Endothelial cell of umbilical vein (primary cell): ENCODE results near the gene COA7. TPM values are rescaled to one million over a fixed set of nuclear protein-coding genes. Genes with fewer than 3 reads are reported as not detected.

Experiments
- BruUV-seq: library from RNA; stranded (reverse); fragments of 400-500 nt; replicated peaks from 2 replicates; lab custom pipeline; 2021; lab: Mats Ljungman, UMichigan
- CTCF ChIA-PET: fragments of 300-600, 350-600 bp; sonication (Branson Sonifier 250); formaldehyde crosslinking; loops from one replicate; lab custom pipeline; 2021; ENCODE audit warnings: antibody characterized with exemption, inconsistent platforms; lab: Charles Lee
- POLR2A ChIA-PET: fragments of 300-600, 350-600 bp; sonication (Branson Sonifier 250); formaldehyde crosslinking; loops from one replicate; lab custom pipeline; 2021; ENCODE audit warnings: antibody characterized with exemption, inconsistent platforms; lab: Charles Lee
- DNase-seq: peaks from one replicate; pipeline ENCODE4 v3.0.0-alpha.2; 2011; ENCODE audit warnings: low read depth, low spot score
- FAIRE-seq: peaks from 2 replicates; lab custom pipeline; 2011; peaks lifted over from hg19 to GRCh38; lab: Jason Lieb, UNC
- H2AFZ ChIP-seq: 2 replicates; pipeline ENCODE4 v1.6.0; 2012; ENCODE audit warnings: low read depth, low read length, control low read depth, inconsistent platforms
- H3K27ac ChIP-seq: 2 replicates; pipeline ENCODE4 v1.5.1; 2011; ENCODE audit warnings: low read depth, mild to moderate bottlenecking, control low read depth, low read length, moderate library complexity; ENCODE audit not compliant: insufficient read depth
- H3K27me3 ChIP-seq, 2 experiments: 2 replicates each; pipeline versions ENCODE4 v1.6.0 to v1.6.1; 2011; ENCODE audit warnings: low read length in 2 of 2, mixed read lengths in 1 of 2; ENCODE audit not compliant: control insufficient read depth in 2 of 2, insufficient read depth in 2 of 2
- H3K36me3 ChIP-seq, 2 experiments: 2 replicates in 1 of 2; 3 replicates in 1 of 2; pipeline ENCODE4 v1.5.1; 2011; ENCODE audit warnings: low read length in 2 of 2, mild to moderate bottlenecking in 1 of 2, moderate library complexity in 1 of 2; ENCODE audit not compliant: control insufficient read depth in 2 of 2, insufficient read depth in 2 of 2; ENCODE audit errors: extremely low read depth in 1 of 2
- H3K4me1 ChIP-seq: 3 replicates; pipeline ENCODE4 v1.5.1; 2011; ENCODE audit warnings: mild to moderate bottlenecking, low read length; ENCODE audit not compliant: control insufficient read depth, insufficient read depth; ENCODE audit errors: extremely low read depth
- H3K4me2 ChIP-seq: 2 replicates; pipeline ENCODE4 v1.6.1; 2011; ENCODE audit warnings: low read length, control low read depth, mixed read lengths; ENCODE audit not compliant: insufficient read depth
- H3K4me3 ChIP-seq, 3 experiments: fragments of 200-600 bp in 1 of 3; sonication (generic), shearing (Covaris generic) in 1 of 3; replicated peaks in 1 of 3; 2 replicates each; pipeline ENCODE4 v1.5.1; 2011 to 2016; ENCODE audit warnings: control low read depth in 3 of 3, low read length in 3 of 3, mild to moderate bottlenecking in 2 of 3, inconsistent platforms in 1 of 3, low read depth in 1 of 3, moderate library complexity in 1 of 3; ENCODE audit not compliant: insufficient read depth in 1 of 3
- H3K79me2 ChIP-seq: 2 replicates; pipeline ENCODE4 v1.6.0; 2012; ENCODE audit warnings: low read length, inconsistent platforms; ENCODE audit not compliant: control insufficient read depth, insufficient read depth
- H3K9ac ChIP-seq: replicated peaks from 2 replicates; pipeline ENCODE3; 2011; ENCODE audit warnings: low read length, control low read depth; ENCODE audit not compliant: insufficient read depth; ENCODE audit errors: extremely low read depth
- H3K9me1 ChIP-seq: replicated peaks from 3 replicates; pipeline ENCODE4 v1.6.0; 2011; ENCODE audit warnings: mild to moderate bottlenecking, low read length; ENCODE audit not compliant: control insufficient read depth, insufficient read depth; ENCODE audit errors: extremely low read depth
- H3K9me3 ChIP-seq: replicated peaks from 2 replicates; pipeline ENCODE4 v1.5.1; 2012; ENCODE audit warnings: low read length, inconsistent platforms; ENCODE audit not compliant: control insufficient read depth, insufficient read depth
- H4K20me1 ChIP-seq: replicated peaks from 2 replicates; pipeline ENCODE3; 2011; ENCODE audit warnings: mild to moderate bottlenecking, low read length; ENCODE audit not compliant: control insufficient read depth, insufficient read depth; ENCODE audit errors: extremely low read depth
- CTCF ChIP-seq, 2 donors: IDR thresholded peaks; 1 replicate in 1 of 2; 2 replicates in 1 of 2; pipeline ENCODE4 v1.5.1; 2011; ENCODE audit warnings: low read length in 2 of 2, mild to moderate bottlenecking in 2 of 2, moderate library complexity in 2 of 2, control low read depth in 1 of 2, inconsistent platforms in 1 of 2, low read depth in 1 of 2; ENCODE audit not compliant: insufficient read depth in 1 of 2; ENCODE audit errors: extremely low read depth in 1 of 2
- FOS ChIP-seq: IDR thresholded peaks from 2 replicates; pipeline ENCODE4 v1.6.1; 2011; ENCODE audit warnings: mild to moderate bottlenecking, low read length, moderate library complexity, borderline replicate concordance; ENCODE audit not compliant: insufficient read depth
- GATA2 ChIP-seq: IDR thresholded peaks from 2 replicates; pipeline ENCODE4 v1.7.0; 2011; ENCODE audit warnings: low read depth, mild to moderate bottlenecking, moderate library complexity, mixed read lengths, low read length; ENCODE audit not compliant: insufficient read length, insufficient read depth
- JUN ChIP-seq: IDR thresholded peaks from 2 replicates; pipeline ENCODE4 v1.6.1; 2011; ENCODE audit warnings: borderline replicate concordance, low read depth; ENCODE audit not compliant: insufficient read length, insufficient read depth
- MAX ChIP-seq: IDR thresholded peaks from 2 replicates; pipeline ENCODE4 v1.6.1; 2011; ENCODE audit not compliant: insufficient read depth, insufficient read length
- MYC ChIP-seq: IDR thresholded peaks from one replicate; pipeline ENCODE4 v1.6.1; 2011; ENCODE audit warnings: mild to moderate bottlenecking, low read depth, low read length
- POLR2A ChIP-seq: IDR thresholded peaks from 2 replicates; pipeline ENCODE4 v1.6.1; 2012; ENCODE audit warnings: low read depth, mild to moderate bottlenecking, control low read depth, low read length
- POLR2AphosphoS5 ChIP-seq: IDR thresholded peaks from 2 replicates; pipeline ENCODE4 v1.6.1; 2012; ENCODE audit warnings: low read depth, mild to moderate bottlenecking, control low read depth, low read length, moderate library complexity; ENCODE audit not compliant: insufficient read depth
- dilution Hi-C: fragments of 300-500 bp; cut with MboI; formaldehyde crosslinking; loops from one replicate; pipeline ENCODE4 v1.15.0; 2019; ENCODE audit warnings: low sequenced_read_pairs; ENCODE audit not compliant: extremely low pct_ligation_motif_present
- intact Hi-C: fragments of 100-400 bp; cut with micrococcal nuclease; formaldehyde crosslinking; loops from one replicate; pipeline ENCODE4 v1.10.0; 2022
- polyA plus RNA-seq, 4 experiments: library from polyadenylated mRNA; depleted of rRNA in 3 of 4; stranded (reverse) in 3 of 4; unstranded in 1 of 4; fragments of >200 nt; gene quantifications; 2 replicates each; pipeline versions ENCODE4 v1.2.1 to v1.2.3, GENCODE V29; 2011 to 2012; ENCODE audit warnings: missing spikeins in 1 of 4
- total RNA-seq: library from RNA; stranded (reverse); gene quantifications from 2 replicates; pipeline ENCODE4 v1.2.3, GENCODE V29; 2021

COA7 gene
- total and polyA plus RNA-seq, 2 donors (not counting 3 experiments of a cell fraction or from before 2014, with no cell fraction given), result 11.7 to 28.6 TPM

- DNase-seq (no peak), FAIRE-seq (no peak)
- H3K9me1 ChIP-seq, result no peaks in the 10 kb centered on the region
- dilution Hi-C loops (no loop called here), intact Hi-C loops (loop anchor here (1.0 to 5.0 kb wide), 6 partner anchors 135 to 560 kb away; partner anchors contain the start of genes ORC1, PRPF38A and ZFYVE9)
- H3K4me2 ChIP-seq, result no peak overlapping the region
- H3K27ac ChIP-seq, result no peak overlapping the region
- H3K79me2 ChIP-seq, result no peaks in the 10 kb centered on the region
- CTCF ChIA-PET, result interaction anchor here (0.5 to 2.0 kb wide), 39 partner anchors 8 to 682 kb away, joined by 3 to 27 read pairs (median 4); partner anchors contain the start of genes CC2D1B, ORC1, PRPF38A and SHISAL2A
- H3K36me3 ChIP-seq, result peaks cover 12 to 14% of the 10 kb centered on the region in 2 experiments
- H4K20me1 ChIP-seq, result no peaks in the 10 kb centered on the region
- H3K4me3 ChIP-seq, result no peak overlapping the region
- TF ChIP-seq FOS, result no peak
- TF ChIP-seq CTCF (IDR thresholded peaks at IDR 0.05; ENCODE audit: extremely low read depth in 1 of 2, insufficient read depth in 1 of 2, low read depth in 1 of 2, low read length in 2 of 2), result no peak
- no peak for TF ChIP-seq GATA2
- TF ChIP-seq POLR2A, result no peak
- no peak for TF ChIP-seq MYC
- TF ChIP-seq MAX, result no peak
- no peak for TF ChIP-seq POLR2AphosphoS5
- no peak for TF ChIP-seq JUN
- POLR2A ChIA-PET, result interaction anchor here (1.0 kb wide), 1 partner anchor 133 kb away, joined by 3 read pairs; no protein-coding TSS in a partner anchor
- no peaks in the 10 kb centered on the region for H3K9me3 ChIP-seq
- H3K27me3 ChIP-seq, result no peaks in the 10 kb centered on the region
- H2AFZ ChIP-seq, result no peak overlapping the region
- no peaks in the 10 kb centered on the region for H3K4me1 ChIP-seq
- H3K9ac ChIP-seq, result no peak overlapping the region
- BruUV-seq, result no TSS peak
Observed at GRCh38 chr1:52686830-52687229, 11.3 kb downstream of the COA7 start.
